ENCODE measurements around the gene TENM3.

GRCh38 chr4:182835006-182835740 is 592.0 kb downstream of the TENM3 start:
- TF ChIP-seq SIN3A (IDR thresholded peaks at IDR 0.05; ENCODE audit: borderline replicate concordance, low read depth, low read length) (no peak), CTCF (IDR thresholded peaks at IDR 0.05) (no peak), RFX5 (IDR thresholded peaks at IDR 0.05; ENCODE audit: low read length) (no peak)
